NCI-H82 (cell line): ENCODE results near the gene GRK5.
A peak's percentile ranks its signal among the peaks of the same experiment; 100 is the strongest.

ENCODE experiments used
- DNase-seq: peaks from one replicate; lab custom pipeline; 2025; lab: John Stamatoyannopoulos, UW

Gene GRK5

GRCh38 chr10:119316002-119316358 is 108.6 kb downstream of the GRK5 start:
- DNase-seq: no peak

GRCh38 chr10:119316729-119317097 is 109.3 kb downstream of the GRK5 start:
- peak; percentile 61 for DNase-seq

- DNase-seq: peak; percentile 38
Observed at GRCh38 chr10:119318411-119319160, 111.2 kb downstream of the GRK5 start.

- no peak for DNase-seq
Observed at GRCh38 chr10:119319161-119319919, 112.0 kb downstream of the GRK5 start.

- DNase-seq: no peak
Observed at GRCh38 chr10:119319920-119320258, 112.5 kb downstream of the GRK5 start.

- peak; percentile 71 for DNase-seq
Observed at GRCh38 chr10:119320981-119321380, 113.6 kb downstream of the GRK5 start.

GRCh38 chr10:119323085-119324016 is 116.0 kb downstream of the GRK5 start:
- no peak for DNase-seq

GRCh38 chr10:119325131-119325530 is 117.8 kb downstream of the GRK5 start:
- no peak for DNase-seq

GRCh38 chr10:119326167-119326566 is 118.8 kb downstream of the GRK5 start:
- DNase-seq: no peak

GRCh38 chr10:119327096-119327745 is 119.8 kb downstream of the GRK5 start:
- DNase-seq: no peak

- no peak for DNase-seq
Observed at GRCh38 chr10:119328223-119328622, 120.9 kb downstream of the GRK5 start.

- DNase-seq: peak; percentile 96
Observed at GRCh38 chr10:119330342-119330741, 123.0 kb downstream of the GRK5 start.

- no peak for DNase-seq
Observed at GRCh38 chr10:119331061-119331460, 123.7 kb downstream of the GRK5 start.

GRCh38 chr10:119333146-119333792 is 125.9 kb downstream of the GRK5 start:
- peak; percentile 95 for DNase-seq

GRCh38 chr10:119335671-119336353 is 128.4 kb downstream of the GRK5 start:
- peak; percentile 17 for DNase-seq

- no peak for DNase-seq
Observed at GRCh38 chr10:119336599-119336998, 129.2 kb downstream of the GRK5 start.

GRCh38 chr10:119337223-119337622 is 129.9 kb downstream of the GRK5 start:
- DNase-seq: no peak

GRCh38 chr10:119337796-119338432 is 130.5 kb downstream of the GRK5 start:
- peak; percentile 93 for DNase-seq

GRCh38 chr10:119339109-119339508 is 131.7 kb downstream of the GRK5 start:
- DNase-seq: no peak

GRCh38 chr10:119340893-119341458 is 133.6 kb downstream of the GRK5 start:
- DNase-seq: peak; percentile 15
